ENCODE data around the gene GAD1.

DNA sequence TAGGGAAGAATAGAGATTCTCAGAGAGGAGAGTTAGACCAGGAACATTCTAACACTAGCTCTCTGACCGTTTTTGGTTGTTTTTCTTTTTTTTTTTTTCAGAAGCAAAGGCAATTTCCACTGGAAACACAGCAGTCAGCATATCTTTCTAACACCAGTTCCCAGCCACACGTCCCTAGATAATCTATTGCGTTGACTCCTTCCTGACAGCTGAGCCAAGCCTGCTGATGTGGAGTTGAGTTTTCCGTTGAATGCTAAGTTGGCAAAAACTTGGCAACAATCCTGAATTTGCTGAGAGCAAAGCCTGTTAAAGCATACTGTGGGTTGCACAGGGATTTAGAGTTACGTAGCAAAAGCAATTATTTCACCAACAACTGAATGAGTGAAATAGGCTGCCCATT lies 19.3 kb downstream of the GAD1 start:
- no peak for TF ChIP-seq EZH2 (IDR thresholded peaks at IDR 0.05)
- TF ChIP-seq POLR2AphosphoS5 (IDR thresholded peaks at IDR 0.05; ENCODE audit: borderline replicate concordance, low read depth, low read length), result no peak
- TF ChIP-seq FOXP2 (optimal IDR thresholded peaks at IDR 0.05; ENCODE audit: control extremely low read depth, extremely low read length, insufficient read depth), result no peak
